Heart left ventricle (tissue), 13 donors: ENCODE measurements around the gene DMBX1.

Experiments used
- POLR2A ChIP-seq, 2 donors: fragments of 450-650 bp; IDR thresholded peaks; one replicate each; pipeline ENCODE4 v1.6.1; 2017; ENCODE audit warnings: antibody characterized with exemption in 2 of 2, mild to moderate bottlenecking in 2 of 2, moderate library complexity in 2 of 2
- TF ChIP-seq, protein P1 (sequence below), 12 donors: fragments of 200-600 bp; sonication (generic) in 4 of 12; IDR thresholded peaks; one replicate each; pipeline versions ENCODE4 v1.5.0 to v1.8.0; 2018 to 2022; ENCODE audit warnings: antibody characterized with exemption in 12 of 12, mild to moderate bottlenecking in 5 of 12
- donor health status: ischemic (EF 13 %, LVEDD 7.1; RV severe dilation, severe dysfunction).
- donor health status: DM: no; HTN: yes; CAD: no.
- donor health status: DM: no; HTN: no; CAD: no.
- donor health status: ischemic (EF 25% LVEDD 6.9; RV normal size, moderate dysfunction).
- donor health status: ischemic (EF 25% LVEDD 5.7; RV mildly dilated, moderate dysfunction).
- donor health status: ischemic (EF 35%, LVEDD 5.7; RV mildly dilated, moderate dysfunction).
- donor health status: nonischemic (EF 11% LVEDD 7.7; RV severe dilation, severe dysfunction).
- donor health status: DM: yes; HTN: yes; CAD: no.
- donor health status: PGD.
- donor health status: ischemic (EF 29% LVEDD 5.4; RV normal size, mild dysfunction).
- donor health status: nonischemic (EF 23%, LVEDD 6.1; RV moderate dilation, normal function).

GRCh38 chr1:46522969-46523320 lies 33.3 kb downstream of the DMBX1 start:
- TF ChIP-seq, protein P1, sequence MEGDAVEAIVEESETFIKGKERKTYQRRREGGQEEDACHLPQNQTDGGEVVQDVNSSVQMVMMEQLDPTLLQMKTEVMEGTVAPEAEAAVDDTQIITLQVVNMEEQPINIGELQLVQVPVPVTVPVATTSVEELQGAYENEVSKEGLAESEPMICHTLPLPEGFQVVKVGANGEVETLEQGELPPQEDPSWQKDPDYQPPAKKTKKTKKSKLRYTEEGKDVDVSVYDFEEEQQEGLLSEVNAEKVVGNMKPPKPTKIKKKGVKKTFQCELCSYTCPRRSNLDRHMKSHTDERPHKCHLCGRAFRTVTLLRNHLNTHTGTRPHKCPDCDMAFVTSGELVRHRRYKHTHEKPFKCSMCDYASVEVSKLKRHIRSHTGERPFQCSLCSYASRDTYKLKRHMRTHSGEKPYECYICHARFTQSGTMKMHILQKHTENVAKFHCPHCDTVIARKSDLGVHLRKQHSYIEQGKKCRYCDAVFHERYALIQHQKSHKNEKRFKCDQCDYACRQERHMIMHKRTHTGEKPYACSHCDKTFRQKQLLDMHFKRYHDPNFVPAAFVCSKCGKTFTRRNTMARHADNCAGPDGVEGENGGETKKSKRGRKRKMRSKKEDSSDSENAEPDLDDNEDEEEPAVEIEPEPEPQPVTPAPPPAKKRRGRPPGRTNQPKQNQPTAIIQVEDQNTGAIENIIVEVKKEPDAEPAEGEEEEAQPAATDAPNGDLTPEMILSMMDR (IDR thresholded peaks at IDR 0.05) = no peak
- TF ChIP-seq POLR2A (IDR thresholded peaks at IDR 0.05) = no peak
